Pancreas (tissue), 10 donors: ENCODE data around the gene SRGAP3. TPM values are rescaled to one million over a fixed set of nuclear protein-coding genes. Genes with fewer than 3 reads are reported as not detected.

Experiments used
- ATAC-seq, 4 donors: fragments of 200-7000 bp; cut with Tn5 transposase; one replicate each; pipeline versions ENCODE4 v1.8.0 to v1.9.1; 2020; ENCODE audit warnings: mild to moderate bottlenecking in 4 of 4, moderate library complexity in 4 of 4
- DNase-seq, 6 donors: peaks; one replicate each; pipeline ENCODE4 v3.0.0-alpha.2; 2020
- FAIRE-seq: peaks from 2 replicates; lab custom pipeline; 2012; peaks lifted over from hg19 to GRCh38; lab: Jason Lieb, UNC
- H3K27ac ChIP-seq, 4 donors: fragments of 200-600 bp; sonication (generic); 1 replicate in 3 of 4; 2 replicates in 1 of 4; pipeline versions ENCODE4 v1.5.0 to v1.8.0; 2020
- H3K27me3 ChIP-seq, 4 donors: fragments of 200-600 bp; one replicate each; pipeline ENCODE4 v1.8.0; 2021
- H3K36me3 ChIP-seq, 3 donors: fragments of 200-600 bp; sonication (generic) in 1 of 3; one replicate each; pipeline versions ENCODE4 v1.5.0 to v1.8.0; 2020 to 2021
- H3K4me1 ChIP-seq, 3 donors: fragments of 200-600 bp; one replicate each; pipeline ENCODE4 v1.8.0; 2021
- H3K4me3 ChIP-seq, 4 donors: fragments of 200-600 bp; sonication (generic) in 2 of 4; one replicate each; pipeline versions ENCODE4 v1.5.0 to v1.8.0; 2020 to 2021
- H3K9me3 ChIP-seq, 4 donors: fragments of 200-600 bp; one replicate each; pipeline ENCODE4 v1.8.0; 2021
- WGBS, 2 donors: extraction: QIAGEN DNeasy Blood & Tissue Kit; methylation state at CpG; one replicate each; pipeline ENCODE4 v1.1.7; 2013; 5-methylcytosine and 5-hydroxymethylcytosine counted together
- intact Hi-C, 3 donors: fragments of 100-400 bp; cut with DNase I; formaldehyde crosslinking; loops; one replicate each; pipeline versions ENCODE4 v1.11.1 to v1.14.2; 2022
- polyA plus RNA-seq, 2 donors: library from polyadenylated mRNA; stranded (reverse); fragments of 200-250 nt; gene quantifications; one replicate each; pipeline ENCODE4 v1.2.3, GENCODE V29; 2013
- total RNA-seq, 6 donors: library from RNA; stranded (reverse); fragmentation: NEBNext Ultra II Directional in 4 of 6; extraction: Animal tissue kit (Norgen Biotek cat#: 25700) in 4 of 6; gene quantifications; one replicate each; pipeline versions ENCODE4 v1.2.1 to v1.2.4, GENCODE V29; 2021 to 2023
- TF ChIP-seq, protein P1 (sequence below), 4 donors: fragments of 200-600 bp; sonication (generic) in 3 of 4; IDR thresholded peaks; one replicate each; pipeline versions ENCODE4 v1.5.0 to v1.8.0; 2021; ENCODE audit warnings: antibody characterized with exemption in 4 of 4
- donor health status: healthy with polysubstance abuse.
- donor health status: DM: no; HTN: no; CAD: no; lungs with moderate emphysema.
- donor health status: DM: no; HTN: no; CAD: no.
- donor health status: control.
- donor health status: control.
- donor health status: Bipolar disorder and iron deficiency.
- donor health status: DM: yes; HTN: yes; CAD: no.
- donor health status: DM: no; HTN: no; CAD: no.
- donor health status: DM: no; HTN: no; CAD: no.
- donor health status: DM: yes; HTN: yes; CAD: no.

SRGAP3 gene
- total and polyA plus RNA-seq, 8 donors, result 1.9 to 6.5 (median 3.0) TPM

DNA sequence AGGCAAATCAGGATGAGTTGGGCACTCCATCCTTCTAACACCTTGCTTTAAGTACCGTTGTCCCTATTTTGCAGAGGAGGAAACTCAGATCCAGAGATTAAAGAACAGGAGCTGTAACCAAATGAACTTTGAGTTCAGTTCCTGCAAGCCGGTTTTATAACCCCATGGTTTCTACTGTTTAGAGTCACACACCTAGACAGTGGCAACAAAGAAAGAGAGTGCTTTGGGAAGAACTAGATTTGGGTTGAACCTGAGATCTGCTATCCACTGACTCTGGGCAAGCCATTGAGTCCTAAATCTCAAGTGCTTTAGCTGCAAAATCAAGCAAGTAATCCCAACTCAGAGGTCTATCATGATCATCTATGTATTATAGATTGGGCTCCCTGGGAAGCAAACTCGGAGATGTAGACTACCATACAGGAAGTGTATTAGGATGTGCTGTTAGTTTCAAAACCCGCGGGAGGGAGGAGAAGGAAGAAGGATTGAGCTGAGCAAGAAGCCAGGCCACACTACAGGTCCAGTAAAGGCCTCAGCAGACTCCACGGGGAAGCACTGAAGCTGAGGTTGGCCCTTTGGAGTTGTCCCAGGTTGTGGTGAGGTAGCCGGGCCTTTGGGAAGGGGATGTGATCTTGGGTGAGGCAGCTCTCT lies 42.2 kb downstream of the SRGAP3 start:
- ATAC-seq, result no peak
- Histone ChIP-seq H3K27me3 (no peaks in the 10 kb centered on the region), H3K36me3 (no peaks in the 10 kb centered on the region), H3K4me1 (no peaks in the 10 kb centered on the region), H3K9me3 (no peaks in the 10 kb centered on the region), H3K27ac (no peak overlapping the region), H3K4me3 (no peak overlapping the region)
- intact Hi-C loops, result no loop called here
- TF ChIP-seq, protein P1, sequence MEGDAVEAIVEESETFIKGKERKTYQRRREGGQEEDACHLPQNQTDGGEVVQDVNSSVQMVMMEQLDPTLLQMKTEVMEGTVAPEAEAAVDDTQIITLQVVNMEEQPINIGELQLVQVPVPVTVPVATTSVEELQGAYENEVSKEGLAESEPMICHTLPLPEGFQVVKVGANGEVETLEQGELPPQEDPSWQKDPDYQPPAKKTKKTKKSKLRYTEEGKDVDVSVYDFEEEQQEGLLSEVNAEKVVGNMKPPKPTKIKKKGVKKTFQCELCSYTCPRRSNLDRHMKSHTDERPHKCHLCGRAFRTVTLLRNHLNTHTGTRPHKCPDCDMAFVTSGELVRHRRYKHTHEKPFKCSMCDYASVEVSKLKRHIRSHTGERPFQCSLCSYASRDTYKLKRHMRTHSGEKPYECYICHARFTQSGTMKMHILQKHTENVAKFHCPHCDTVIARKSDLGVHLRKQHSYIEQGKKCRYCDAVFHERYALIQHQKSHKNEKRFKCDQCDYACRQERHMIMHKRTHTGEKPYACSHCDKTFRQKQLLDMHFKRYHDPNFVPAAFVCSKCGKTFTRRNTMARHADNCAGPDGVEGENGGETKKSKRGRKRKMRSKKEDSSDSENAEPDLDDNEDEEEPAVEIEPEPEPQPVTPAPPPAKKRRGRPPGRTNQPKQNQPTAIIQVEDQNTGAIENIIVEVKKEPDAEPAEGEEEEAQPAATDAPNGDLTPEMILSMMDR (IDR thresholded peaks at IDR 0.05), result no peak
- WGBS, 2 donors, result 84 to 87% methylated on average over 7 of the region's 7 CpGs
- no peak for FAIRE-seq
- no peak for DNase-seq

DNA sequence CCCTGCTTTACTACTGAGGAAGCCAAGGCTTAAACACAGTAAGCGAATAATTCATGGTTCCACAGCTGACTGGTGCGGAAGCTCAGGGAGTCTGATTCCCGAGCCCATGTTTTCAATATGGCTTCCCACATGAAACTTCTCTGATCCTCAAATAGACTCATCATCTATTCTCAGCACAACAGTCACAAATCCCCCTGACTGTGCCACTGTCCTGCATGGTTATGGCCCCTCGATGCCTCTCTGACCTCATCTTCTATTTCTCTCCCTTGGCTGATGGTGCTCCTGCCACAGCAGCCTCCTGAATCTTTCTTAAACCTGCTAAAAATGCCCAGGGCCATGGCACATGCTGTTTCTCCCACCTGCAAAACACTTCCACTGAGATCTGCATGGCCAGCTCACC lies 43.2 kb downstream of the SRGAP3 start:
- FAIRE-seq, result no peak
- WGBS, 2 donors, result 88 to 91% methylated on average over 4 of the region's 4 CpGs
- TF ChIP-seq, protein P1 (IDR thresholded peaks at IDR 0.05), result no peak

DNA sequence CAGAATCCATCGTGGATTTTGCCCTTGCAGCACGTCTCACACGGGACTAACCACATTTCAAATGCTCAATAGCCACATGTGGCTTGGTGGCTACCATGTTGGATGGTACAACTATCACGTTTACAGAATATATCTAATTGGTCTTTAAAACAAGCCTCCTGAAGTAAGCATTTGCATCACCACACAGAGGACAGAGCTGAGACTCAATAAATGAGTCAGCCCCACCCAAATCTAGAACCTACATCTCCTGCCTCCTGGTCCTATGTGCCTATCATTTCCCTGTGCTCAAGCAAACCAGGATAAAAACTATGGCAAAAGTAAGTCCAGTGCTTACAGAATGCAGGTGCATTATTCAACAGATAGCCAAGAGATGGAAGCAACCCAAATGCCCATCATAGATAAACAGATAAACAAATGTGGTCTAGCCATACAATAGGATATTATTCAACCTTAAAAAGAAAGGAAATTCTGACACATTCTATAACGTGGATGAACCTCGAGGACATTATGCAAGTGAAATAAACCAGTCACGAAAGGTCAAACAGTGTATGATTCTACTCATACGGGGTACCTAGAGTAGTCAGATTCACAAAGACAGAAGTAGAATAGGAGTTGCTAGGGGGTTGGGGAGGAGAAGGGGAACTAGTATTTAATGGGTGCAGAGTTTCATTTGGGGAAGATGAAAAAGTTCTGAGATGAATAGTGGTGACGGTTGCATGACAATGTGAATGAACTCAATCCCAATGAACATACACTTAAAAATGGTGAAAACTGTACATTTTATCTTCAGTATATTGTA lies 43.9 kb downstream of the SRGAP3 start:
- ATAC-seq, result no peak
- H3K4me3 ChIP-seq, result no peak overlapping the region
- H3K36me3 ChIP-seq, result no peaks in the 10 kb centered on the region
- intact Hi-C loops, result no loop called here
- H3K4me1 ChIP-seq, result no peaks in the 10 kb centered on the region
- no peak overlapping the region for H3K27ac ChIP-seq
- no peak for DNase-seq
- 88 to 92% methylated on average over 9 of the region's 9 CpGs for WGBS, 2 donors
- no peak for FAIRE-seq
- TF ChIP-seq, protein P1 (IDR thresholded peaks at IDR 0.05), result no peak
- H3K9me3 ChIP-seq, result no peaks in the 10 kb centered on the region
- H3K27me3 ChIP-seq, result no peaks in the 10 kb centered on the region

More for the DNA sequence above, 43.2 kb downstream of the SRGAP3 start:
- Histone ChIP-seq H3K36me3 (no peaks in the 10 kb centered on the region), H3K4me3 (no peak overlapping the region), H3K27me3 (no peaks in the 10 kb centered on the region), H3K4me1 (no peaks in the 10 kb centered on the region), H3K27ac (no peak overlapping the region), H3K9me3 (no peaks in the 10 kb centered on the region)
- no peak for ATAC-seq
- intact Hi-C loops, result no loop called here
- no peak for DNase-seq

DNA sequence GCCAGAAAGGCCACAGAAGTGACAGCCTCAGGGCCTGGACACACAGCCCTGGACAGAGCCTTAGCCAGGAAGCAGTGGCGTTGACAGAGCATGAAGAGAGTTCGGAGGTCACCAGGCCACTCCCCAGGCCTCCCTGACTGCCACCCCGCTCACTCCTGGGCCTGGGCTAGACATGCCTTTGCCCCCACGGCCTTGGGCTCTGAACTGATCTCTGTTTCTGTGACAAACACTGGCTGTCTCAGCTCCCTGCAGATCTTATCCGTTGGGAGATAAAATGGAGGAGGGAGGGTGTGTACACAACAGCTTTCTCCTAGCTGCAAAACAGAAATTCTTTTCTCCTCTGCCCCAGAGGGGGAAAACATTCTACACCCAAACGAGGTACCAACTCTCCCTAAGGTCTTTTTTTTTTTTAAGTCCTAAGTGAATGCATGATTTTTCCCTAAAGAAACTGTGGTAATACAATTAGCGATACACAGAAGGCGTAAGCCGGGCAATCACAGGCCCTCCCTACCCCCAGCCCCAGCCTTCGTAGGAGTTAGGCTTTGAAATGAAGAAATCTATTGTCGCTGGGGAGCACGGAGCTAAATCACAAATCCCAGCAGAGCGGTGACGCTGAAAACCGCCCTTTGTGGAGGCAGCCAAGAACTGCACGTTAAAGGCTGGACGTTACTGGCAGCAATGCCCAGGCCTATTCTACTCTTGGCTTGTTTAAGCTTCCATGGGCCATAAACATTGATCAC lies 45.0 kb downstream of the SRGAP3 start:
- ATAC-seq (peak in 2 of 4 donors; percentile 39 to 60), DNase-seq (no peak), FAIRE-seq (no peak)
- Histone ChIP-seq H3K9me3 (no peaks in the 10 kb centered on the region), H3K4me3 (no peak overlapping the region), H3K36me3 (no peaks in the 10 kb centered on the region), H3K27me3 (no peaks in the 10 kb centered on the region), H3K4me1 (no peaks in the 10 kb centered on the region), H3K27ac (no peak overlapping the region)
- TF ChIP-seq, protein P1 (IDR thresholded peaks at IDR 0.05), result no peak
- WGBS, 2 donors, result 75 to 78% methylated on average over 17 of the region's 17 CpGs
- intact Hi-C loops, result no loop called here
